IPS-NIHi7 (cell line): Measurements from ENCODE around the gene MAMDC2.
A peak's percentile ranks its signal among the peaks of the same experiment; 100 is the strongest.
"Not testable (repeated sequence)": the region's sequence is repeated elsewhere in the genome, so short reads cannot be mapped to it uniquely, and the experiment has no call there.

Source experiments
- DNase-seq: peaks from one replicate; pipeline ENCODE4 v3.0.0; 2012; ENCODE audit warnings: mixed read lengths; ENCODE audit errors: extremely low spot score

Gene MAMDC2

GRCh38 chr9:70038171-70038621 is 5.5 kb upstream of the MAMDC2 start:
- DNase-seq = not testable (repeated sequence)

- DNase-seq = no peak
These were observed 3.2 kb upstream of the MAMDC2 start for GRCh38 chr9:70040376-70040903.

- DNase-seq = no peak
These were observed 1.0 kb upstream of the MAMDC2 start for GRCh38 chr9:70042461-70043215.

GRCh38 chr9:70043285-70043684 is 363 bp upstream of the MAMDC2 start:
- peak; percentile 57 for DNase-seq

GRCh38 chr9:70044490-70045307 is 1.1 kb downstream of the MAMDC2 start:
- DNase-seq = peak; percentile 77

- DNase-seq = no peak
These were observed 1.8 kb downstream of the MAMDC2 start for GRCh38 chr9:70045452-70045851.

- no peak for DNase-seq
These were observed 2.8 kb downstream of the MAMDC2 start for GRCh38 chr9:70046274-70047070.

- no peak for DNase-seq
These were observed 5.6 kb downstream of the MAMDC2 start for GRCh38 chr9:70049236-70049635.

GRCh38 chr9:70049672-70050271 is 6.1 kb downstream of the MAMDC2 start:
- no peak for DNase-seq

- DNase-seq = no peak
These were observed 9.1 kb downstream of the MAMDC2 start for GRCh38 chr9:70052768-70053167.

GRCh38 chr9:70053864-70054263 is 10.2 kb downstream of the MAMDC2 start:
- no peak for DNase-seq

- no peak for DNase-seq
These were observed 10.9 kb downstream of the MAMDC2 start for GRCh38 chr9:70054521-70054920.

- DNase-seq = no peak
These were observed 12.0 kb downstream of the MAMDC2 start for GRCh38 chr9:70055406-70056210.

- DNase-seq = no peak
These were observed 12.7 kb downstream of the MAMDC2 start for GRCh38 chr9:70056211-70056944.

- no peak for DNase-seq
These were observed 15.0 kb downstream of the MAMDC2 start for GRCh38 chr9:70058569-70059116.

- DNase-seq = no peak
These were observed 16.7 kb downstream of the MAMDC2 start for GRCh38 chr9:70060148-70060882.

- DNase-seq = no peak
These were observed 17.3 kb downstream of the MAMDC2 start for GRCh38 chr9:70060883-70061507.

GRCh38 chr9:70061776-70062175 is 18.1 kb downstream of the MAMDC2 start:
- no peak for DNase-seq
